Stimulated activated CD4-positive, alpha-beta T cell treated with anti-CD3 and anti-CD28 coated beads, TNF-alpha, amount 100 ng/mL, for 4 hours (primary cell): ENCODE measurements around the gene DUSP3.
"Not testable (repeated sequence)": the region's sequence is repeated elsewhere in the genome, so short reads cannot be mapped to it uniquely, and the experiment has no call there.

Experiments
- DNase-seq, 3 experiments: peaks; one replicate each; pipeline ENCODE4 v3.0.0-alpha.2; 2020; ENCODE audit warnings: low read depth in 3 of 3

DUSP3 gene

GRCh38 chr17:43800736-43801135 is 22.0 kb upstream of the DUSP3 start:
- no peak for DNase-seq

- no peak for DNase-seq
Observed at GRCh38 chr17:43799047-43799446, 20.3 kb upstream of the DUSP3 start.

- not testable (repeated sequence) for DNase-seq
Observed at GRCh38 chr17:43798024-43798423, 19.2 kb upstream of the DUSP3 start.

- not testable (repeated sequence) for DNase-seq
Observed at GRCh38 chr17:43792668-43793067, 13.9 kb upstream of the DUSP3 start.

GRCh38 chr17:43791589-43791988 is 12.8 kb upstream of the DUSP3 start:
- no peak for DNase-seq

GRCh38 chr17:43790311-43790940 is 11.6 kb upstream of the DUSP3 start:
- DNase-seq: no peak

GRCh38 chr17:43789482-43789881 is 10.7 kb upstream of the DUSP3 start:
- no peak for DNase-seq

GRCh38 chr17:43788540-43788939 is 9.8 kb upstream of the DUSP3 start:
- DNase-seq: no peak

- no peak for DNase-seq
Observed at GRCh38 chr17:43787728-43788127, 9.0 kb upstream of the DUSP3 start.

- no peak for DNase-seq
Observed at GRCh38 chr17:43784628-43785101, 5.9 kb upstream of the DUSP3 start.

GRCh38 chr17:43784068-43784467 is 5.3 kb upstream of the DUSP3 start:
- no peak for DNase-seq

- DNase-seq: no peak
Observed at GRCh38 chr17:43782913-43783680, 4.3 kb upstream of the DUSP3 start.

- DNase-seq: no peak
Observed at GRCh38 chr17:43780135-43780534, 1.4 kb upstream of the DUSP3 start, which contains the start of gene CFAP97D1. Gene CFAP97D1 (plus strand): TSS chr17:43780435. CDS start chr17:43780463, 28 bp downstream.

- DNase-seq: peak in 1 of 3 experiments; percentile 14
Observed at GRCh38 chr17:43779145-43780125, 658 bp upstream of the DUSP3 start.

- no peak for DNase-seq
Observed at GRCh38 chr17:43774304-43775250, 4.2 kb downstream of the DUSP3 start.

GRCh38 chr17:43772877-43773648 is 5.7 kb downstream of the DUSP3 start:
- DNase-seq: no peak

- DNase-seq: no peak
Observed at GRCh38 chr17:43771463-43771862, 7.3 kb downstream of the DUSP3 start.

GRCh38 chr17:43770957-43771356 is 7.8 kb downstream of the DUSP3 start:
- no peak for DNase-seq

GRCh38 chr17:43769859-43770258 is 8.9 kb downstream of the DUSP3 start:
- DNase-seq: no peak

GRCh38 chr17:43769426-43769825 is 9.4 kb downstream of the DUSP3 start:
- DNase-seq: no peak
